ENCODE measurements around the gene TTC33.
A peak's percentile ranks its signal among the peaks of the same experiment; 100 is the strongest.

The TTC33 gene

GRCh38 chr5:40755093-40755406 lies 711 bp downstream of the TTC33 start:
- peak; percentile 77 for DNase-seq (ENCODE audit: low read depth)
- peak; percentile 78 for TF ChIP-seq CTCF (conservative IDR thresholded peaks at IDR 0.05; ENCODE audit: low read length)
- H3K4me3 ChIP-seq (ENCODE audit: low read length): peak overlapping the region; percentile 89

- DNase-seq (ENCODE audit: low read depth): peak; percentile 41
- no peak for TF ChIP-seq CTCF (conservative IDR thresholded peaks at IDR 0.05; ENCODE audit: low read length)
- peak overlapping the region; percentile 89 for H3K4me3 ChIP-seq (ENCODE audit: low read length)
These were observed 1.2 kb downstream of the TTC33 start for GRCh38 chr5:40754381-40755092.

- DNase-seq (ENCODE audit: low read depth): no peak
- no peak for TF ChIP-seq CTCF (conservative IDR thresholded peaks at IDR 0.05; ENCODE audit: low read length)
- H3K4me3 ChIP-seq (ENCODE audit: low read length): no peak overlapping the region
These were observed 9.1 kb downstream of the TTC33 start for GRCh38 chr5:40746703-40747102.

GRCh38 chr5:40743771-40744170 lies 12.0 kb downstream of the TTC33 start:
- no peak for TF ChIP-seq CTCF (conservative IDR thresholded peaks at IDR 0.05; ENCODE audit: low read length)
- no peak overlapping the region for H3K4me3 ChIP-seq (ENCODE audit: low read length)
- no peak for DNase-seq (ENCODE audit: low read depth)

GRCh38 chr5:40738502-40738901 lies 17.3 kb downstream of the TTC33 start:
- no peak overlapping the region for H3K4me3 ChIP-seq (ENCODE audit: low read length)
- TF ChIP-seq CTCF (conservative IDR thresholded peaks at IDR 0.05; ENCODE audit: low read length): no peak
- no peak for DNase-seq (ENCODE audit: low read depth)

GRCh38 chr5:40736103-40736875 lies 19.5 kb downstream of the TTC33 start:
- DNase-seq (ENCODE audit: low read depth): peak; percentile 54
- peak; percentile 83 for TF ChIP-seq CTCF (conservative IDR thresholded peaks at IDR 0.05; ENCODE audit: low read length)

GRCh38 chr5:40735609-40736008 lies 20.2 kb downstream of the TTC33 start:
- no peak overlapping the region for H3K4me3 ChIP-seq (ENCODE audit: low read length)
- DNase-seq (ENCODE audit: low read depth): no peak
- TF ChIP-seq CTCF (conservative IDR thresholded peaks at IDR 0.05; ENCODE audit: low read length): no peak

More at GRCh38 chr5:40736103-40736875, 19.5 kb downstream of the TTC33 start:
- no peak overlapping the region for H3K4me3 ChIP-seq (ENCODE audit: low read length)

Data from AG10803 (cell line).